Endothelial cell of coronary artery (primary cell): ENCODE data around the gene KDM3A. TPM values are rescaled to one million over a fixed set of nuclear protein-coding genes. Genes with fewer than 3 reads are reported as not detected.

Experiments
- total RNA-seq: library from RNA; depleted of rRNA; stranded (reverse); fragments of >200 nt; gene quantifications from 2 replicates; pipeline ENCODE4 v1.2.3, GENCODE V29; 2014

The KDM3A gene, protein sequence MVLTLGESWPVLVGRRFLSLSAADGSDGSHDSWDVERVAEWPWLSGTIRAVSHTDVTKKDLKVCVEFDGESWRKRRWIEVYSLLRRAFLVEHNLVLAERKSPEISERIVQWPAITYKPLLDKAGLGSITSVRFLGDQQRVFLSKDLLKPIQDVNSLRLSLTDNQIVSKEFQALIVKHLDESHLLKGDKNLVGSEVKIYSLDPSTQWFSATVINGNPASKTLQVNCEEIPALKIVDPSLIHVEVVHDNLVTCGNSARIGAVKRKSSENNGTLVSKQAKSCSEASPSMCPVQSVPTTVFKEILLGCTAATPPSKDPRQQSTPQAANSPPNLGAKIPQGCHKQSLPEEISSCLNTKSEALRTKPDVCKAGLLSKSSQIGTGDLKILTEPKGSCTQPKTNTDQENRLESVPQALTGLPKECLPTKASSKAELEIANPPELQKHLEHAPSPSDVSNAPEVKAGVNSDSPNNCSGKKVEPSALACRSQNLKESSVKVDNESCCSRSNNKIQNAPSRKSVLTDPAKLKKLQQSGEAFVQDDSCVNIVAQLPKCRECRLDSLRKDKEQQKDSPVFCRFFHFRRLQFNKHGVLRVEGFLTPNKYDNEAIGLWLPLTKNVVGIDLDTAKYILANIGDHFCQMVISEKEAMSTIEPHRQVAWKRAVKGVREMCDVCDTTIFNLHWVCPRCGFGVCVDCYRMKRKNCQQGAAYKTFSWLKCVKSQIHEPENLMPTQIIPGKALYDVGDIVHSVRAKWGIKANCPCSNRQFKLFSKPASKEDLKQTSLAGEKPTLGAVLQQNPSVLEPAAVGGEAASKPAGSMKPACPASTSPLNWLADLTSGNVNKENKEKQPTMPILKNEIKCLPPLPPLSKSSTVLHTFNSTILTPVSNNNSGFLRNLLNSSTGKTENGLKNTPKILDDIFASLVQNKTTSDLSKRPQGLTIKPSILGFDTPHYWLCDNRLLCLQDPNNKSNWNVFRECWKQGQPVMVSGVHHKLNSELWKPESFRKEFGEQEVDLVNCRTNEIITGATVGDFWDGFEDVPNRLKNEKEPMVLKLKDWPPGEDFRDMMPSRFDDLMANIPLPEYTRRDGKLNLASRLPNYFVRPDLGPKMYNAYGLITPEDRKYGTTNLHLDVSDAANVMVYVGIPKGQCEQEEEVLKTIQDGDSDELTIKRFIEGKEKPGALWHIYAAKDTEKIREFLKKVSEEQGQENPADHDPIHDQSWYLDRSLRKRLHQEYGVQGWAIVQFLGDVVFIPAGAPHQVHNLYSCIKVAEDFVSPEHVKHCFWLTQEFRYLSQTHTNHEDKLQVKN (N-terminal part only)
- total RNA-seq = 23.1 and 46.5 TPM in 2 replicates

DNA sequence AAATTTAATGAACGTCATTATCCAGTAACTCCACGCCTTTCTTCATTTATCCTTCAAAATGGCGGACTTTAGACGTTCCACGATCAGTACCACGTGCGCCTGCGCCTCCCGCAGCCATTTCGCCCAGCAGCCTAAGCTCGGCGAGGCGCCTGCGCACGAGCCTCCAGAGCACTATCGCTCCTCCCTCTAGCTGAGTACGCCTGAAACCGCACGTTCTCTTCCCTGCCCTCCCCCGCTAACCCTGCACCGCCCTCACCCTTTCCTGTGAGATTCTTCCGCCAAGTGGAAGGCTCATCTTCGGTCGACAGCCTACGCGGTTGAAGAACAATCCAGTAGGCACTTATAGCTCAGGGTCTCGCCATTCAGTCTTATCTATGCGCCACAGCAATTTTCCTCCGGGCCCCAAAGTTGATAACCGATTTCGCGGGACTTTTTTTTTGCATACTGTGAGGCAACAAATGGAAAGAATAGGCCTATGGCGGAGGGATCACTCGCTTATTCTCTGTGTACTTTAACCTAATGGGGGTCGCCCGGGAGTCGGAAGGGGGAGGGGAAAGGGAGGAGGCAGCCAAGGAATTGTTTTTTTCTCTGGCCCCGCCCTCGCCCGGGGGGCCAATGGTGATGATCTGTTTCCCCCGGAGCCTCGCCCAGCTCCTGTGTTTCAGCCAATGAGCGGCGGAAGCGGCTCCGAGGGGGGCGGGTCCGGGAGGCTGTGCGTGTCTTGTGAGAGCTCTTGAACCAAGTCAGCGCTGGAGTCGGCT, at the start of gene KDM3A:
KDM3A (plus strand) TSS at position 741 of the 761 bp plus-strand sequence. CDS start 677 bp downstream, outside the sequence.

Other genes with a start within 250 kb of the KDM3A start
- 61.2 and 63.2 TPM in 2 replicates for gene IMMT, start 245.9 kb upstream of the KDM3A start, total RNA-seq
- 22.0 and 28.1 TPM in 2 replicates for gene MRPL35, start 241.9 kb upstream of the KDM3A start, total RNA-seq
- 0.09 TPM in 1 of 2 replicates, not detected in the other for gene REEP1, start 103.7 kb upstream of the KDM3A start, total RNA-seq
- gene CHMP3, start 122.1 kb downstream of the KDM3A start, total RNA-seq = 65.7 and 81.7 TPM in 2 replicates
- gene RNF103, start 182.5 kb downstream of the KDM3A start, total RNA-seq = 13.0 and 17.0 TPM in 2 replicates